Measurements from ENCODE around the gene MAP6D1. TPM values are rescaled to one million over a fixed set of nuclear protein-coding genes. Genes with fewer than 3 reads are reported as not detected.

The MAP6D1 gene
- total RNA-seq, 1 experiment from 2014 or later = 0.64 TPM

- DNase-seq (ENCODE audit: low read depth) = no peak
Observed at GRCh38 chr3:183823963-183824362, 1.4 kb downstream of the MAP6D1 start.

GRCh38 chr3:183822631-183823030 lies 2.7 kb downstream of the MAP6D1 start:
- no peak for DNase-seq (ENCODE audit: low read depth)

DNA sequence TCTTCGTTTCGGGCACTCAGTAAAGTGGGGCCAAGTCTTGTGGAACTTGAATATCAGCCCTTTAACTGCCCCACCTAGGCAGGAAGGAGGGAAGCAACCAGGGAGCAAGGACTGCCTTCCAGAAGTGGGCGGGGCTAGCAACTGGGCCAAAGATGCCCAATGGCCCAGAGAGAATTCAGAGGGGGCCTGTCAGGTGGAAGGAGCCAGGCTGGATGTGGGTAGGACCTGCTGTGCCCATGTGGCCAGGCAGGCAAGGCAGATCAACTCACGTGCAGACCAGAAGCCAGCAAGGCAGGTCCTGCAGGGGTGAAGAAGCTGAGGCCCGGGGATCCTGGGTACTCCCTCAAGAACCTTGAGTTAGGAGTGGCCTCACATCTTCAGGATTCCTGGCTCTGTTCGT lies 5.5 kb downstream of the MAP6D1 start:
- no peak for DNase-seq (ENCODE audit: low read depth)

DNA sequence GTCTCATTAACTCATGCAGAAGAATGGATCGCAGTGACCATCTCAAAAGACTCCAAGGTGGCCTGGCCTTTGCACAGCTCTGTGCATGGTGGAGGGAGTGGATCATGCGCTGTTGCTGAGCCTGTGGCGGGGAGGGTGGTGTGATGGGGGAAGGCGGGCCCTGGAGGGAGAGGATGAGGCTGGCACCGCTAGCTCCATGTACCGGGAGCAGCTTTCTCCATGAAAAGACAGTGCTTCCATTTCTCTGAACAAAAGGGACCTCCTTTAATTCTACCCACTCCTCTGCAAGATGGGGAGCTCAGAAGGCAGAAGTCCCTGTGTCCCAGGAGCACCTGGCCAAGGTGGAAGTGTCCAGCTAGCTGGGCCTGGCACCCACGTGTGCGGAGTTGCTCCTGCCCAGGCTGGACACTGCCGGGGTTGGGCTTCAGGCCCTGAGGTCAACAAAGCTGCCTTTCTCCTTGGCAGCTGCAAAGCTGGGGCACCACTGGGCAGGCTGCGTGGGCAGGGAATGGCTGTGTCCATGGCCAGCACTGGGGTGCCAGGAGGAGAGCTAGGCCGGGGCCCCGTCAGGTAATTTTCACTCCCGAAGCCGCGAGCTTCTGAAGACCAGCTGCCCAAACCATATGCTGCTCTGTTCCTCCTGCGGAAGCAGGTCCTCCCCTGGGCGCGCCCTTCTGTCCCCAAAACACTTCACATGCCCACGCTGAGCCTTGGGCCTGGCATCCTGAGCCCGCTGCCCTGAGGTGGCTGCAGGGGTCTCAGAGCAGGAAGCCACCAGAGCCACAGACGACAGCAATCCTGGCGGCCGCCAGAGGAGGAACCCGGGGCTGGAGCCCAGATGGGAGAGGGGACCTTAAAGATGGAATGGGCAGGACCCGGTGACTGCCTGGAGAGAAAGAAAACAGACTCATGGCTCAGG lies 6.4 kb downstream of the MAP6D1 start:
- no peak for DNase-seq (ENCODE audit: low read depth)

DNA sequence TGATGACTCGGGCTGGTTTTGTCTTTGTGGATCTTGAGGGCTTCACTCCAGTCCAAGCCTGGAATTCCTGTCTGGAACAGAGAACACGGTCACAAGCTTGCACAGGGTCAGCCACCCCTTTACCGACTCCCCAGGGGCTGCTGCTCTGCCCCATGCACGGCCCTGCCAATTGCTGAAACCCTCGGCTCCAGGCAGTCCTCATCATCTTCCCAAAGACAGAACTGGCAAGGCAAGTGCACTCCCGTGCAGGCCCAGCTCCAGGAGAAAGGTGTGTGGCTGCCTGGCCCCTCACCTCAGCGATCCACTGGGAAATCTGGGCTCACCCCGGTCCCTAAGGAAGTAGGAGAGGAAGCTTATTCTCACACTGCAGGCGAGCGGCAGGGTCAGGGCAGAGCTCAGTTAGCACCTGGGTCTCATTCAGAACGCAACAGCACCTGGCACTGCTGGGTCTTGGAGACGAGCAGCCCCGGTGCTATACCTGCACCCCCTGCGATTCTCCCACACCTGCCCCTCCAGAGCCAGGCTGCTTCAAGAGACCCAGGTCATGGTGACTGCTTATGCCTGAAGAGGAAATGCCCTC lies 7.2 kb downstream of the MAP6D1 start:
- DNase-seq (ENCODE audit: low read depth) = no peak

GRCh38 chr3:183817639-183818038 lies 7.7 kb downstream of the MAP6D1 start:
- DNase-seq (ENCODE audit: low read depth) = no peak

DNA sequence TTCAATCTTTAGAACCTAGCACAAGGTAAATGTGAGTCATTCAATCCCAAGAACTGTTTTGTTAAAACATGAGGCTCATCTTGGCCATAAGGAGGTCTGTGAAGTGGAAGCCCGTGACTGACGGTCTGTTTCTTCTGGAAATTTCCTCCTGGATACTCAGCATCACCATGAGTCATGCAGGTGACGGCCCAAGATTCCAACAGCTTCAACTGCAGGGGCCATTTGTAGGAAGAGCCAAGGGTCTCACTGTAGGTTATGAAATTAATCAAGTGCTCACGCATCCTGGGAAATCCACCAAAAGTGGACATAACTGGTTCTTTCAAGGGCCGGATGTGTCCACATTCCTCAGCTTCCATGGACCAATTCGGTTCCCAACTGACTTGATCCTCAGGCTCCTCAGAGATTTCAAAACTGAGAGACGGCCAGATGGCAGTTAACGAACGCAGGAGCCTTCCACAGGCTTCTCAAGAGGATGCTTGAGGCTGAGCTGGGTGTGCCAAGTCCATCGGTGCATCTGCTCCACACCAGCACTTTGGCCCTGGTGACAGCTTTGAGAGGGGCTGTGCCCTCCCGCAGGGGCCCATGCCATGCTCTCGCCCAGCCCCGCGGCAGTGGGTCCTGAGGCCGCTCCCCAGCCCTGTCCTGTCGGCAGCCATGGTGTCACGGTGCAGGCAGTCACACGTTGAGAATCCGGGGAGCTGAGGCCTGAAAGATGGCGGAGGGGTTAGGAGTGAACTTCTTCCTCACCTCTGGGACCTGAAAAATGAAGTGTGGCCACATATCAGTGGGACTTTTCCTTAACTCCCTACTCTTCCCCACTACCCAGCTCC lies 8.5 kb downstream of the MAP6D1 start:
- no peak for DNase-seq (ENCODE audit: low read depth)

DNA sequence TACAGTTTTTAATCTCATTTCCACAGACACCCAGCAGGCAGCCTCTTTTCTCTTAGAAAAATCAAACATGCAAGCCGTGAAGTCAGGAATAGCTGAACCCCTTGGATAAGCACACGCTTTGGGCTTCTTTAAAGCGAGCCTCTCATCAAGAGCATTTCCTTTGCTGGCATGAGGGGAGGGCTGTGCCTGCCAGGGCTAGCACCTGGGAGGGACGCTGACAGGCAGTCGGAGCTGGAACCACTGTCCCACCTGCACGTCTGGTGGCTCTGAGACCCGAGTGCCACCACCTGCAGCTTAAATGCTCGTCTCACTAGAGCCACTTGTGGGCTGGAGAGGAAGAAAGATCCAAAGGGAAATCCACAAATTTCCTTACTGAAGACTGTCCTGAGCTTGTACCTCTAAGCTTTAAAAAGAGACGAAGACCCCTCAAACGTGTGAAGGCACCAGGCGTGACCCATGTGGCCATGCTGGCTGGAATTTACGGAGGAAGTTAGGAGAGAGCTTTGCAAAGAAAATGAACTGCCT lies 9.4 kb downstream of the MAP6D1 start:
- DNase-seq (ENCODE audit: low read depth) = no peak

GRCh38 chr3:183815563-183815940 lies 9.8 kb downstream of the MAP6D1 start:
- no peak for DNase-seq (ENCODE audit: low read depth)

DNA sequence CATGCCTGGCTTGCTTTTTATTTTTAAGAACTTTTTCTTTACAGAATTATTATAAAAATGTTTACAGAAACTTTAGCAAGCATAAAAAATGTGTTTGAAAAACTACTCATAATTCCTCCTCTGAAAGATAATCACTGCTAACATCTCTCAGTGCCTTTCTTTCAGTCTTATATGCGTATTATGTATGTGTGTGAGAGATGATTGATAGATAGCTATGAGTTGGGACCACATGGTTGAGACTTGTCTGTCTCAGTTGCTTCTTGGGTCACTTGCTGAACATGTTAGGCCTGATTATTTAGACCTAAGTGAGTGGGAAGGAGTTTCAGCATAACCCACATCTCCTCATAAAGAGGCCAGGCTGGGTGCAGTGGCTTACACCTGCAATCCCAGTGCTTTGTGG lies 11.1 kb downstream of the MAP6D1 start:
- no peak for DNase-seq (ENCODE audit: low read depth)

- DNase-seq (ENCODE audit: low read depth) = no peak
Observed at GRCh38 chr3:183812761-183813445, 12.5 kb downstream of the MAP6D1 start.

- no peak for DNase-seq (ENCODE audit: low read depth)
Observed at GRCh38 chr3:183811638-183812037, 13.7 kb downstream of the MAP6D1 start.

DNA sequence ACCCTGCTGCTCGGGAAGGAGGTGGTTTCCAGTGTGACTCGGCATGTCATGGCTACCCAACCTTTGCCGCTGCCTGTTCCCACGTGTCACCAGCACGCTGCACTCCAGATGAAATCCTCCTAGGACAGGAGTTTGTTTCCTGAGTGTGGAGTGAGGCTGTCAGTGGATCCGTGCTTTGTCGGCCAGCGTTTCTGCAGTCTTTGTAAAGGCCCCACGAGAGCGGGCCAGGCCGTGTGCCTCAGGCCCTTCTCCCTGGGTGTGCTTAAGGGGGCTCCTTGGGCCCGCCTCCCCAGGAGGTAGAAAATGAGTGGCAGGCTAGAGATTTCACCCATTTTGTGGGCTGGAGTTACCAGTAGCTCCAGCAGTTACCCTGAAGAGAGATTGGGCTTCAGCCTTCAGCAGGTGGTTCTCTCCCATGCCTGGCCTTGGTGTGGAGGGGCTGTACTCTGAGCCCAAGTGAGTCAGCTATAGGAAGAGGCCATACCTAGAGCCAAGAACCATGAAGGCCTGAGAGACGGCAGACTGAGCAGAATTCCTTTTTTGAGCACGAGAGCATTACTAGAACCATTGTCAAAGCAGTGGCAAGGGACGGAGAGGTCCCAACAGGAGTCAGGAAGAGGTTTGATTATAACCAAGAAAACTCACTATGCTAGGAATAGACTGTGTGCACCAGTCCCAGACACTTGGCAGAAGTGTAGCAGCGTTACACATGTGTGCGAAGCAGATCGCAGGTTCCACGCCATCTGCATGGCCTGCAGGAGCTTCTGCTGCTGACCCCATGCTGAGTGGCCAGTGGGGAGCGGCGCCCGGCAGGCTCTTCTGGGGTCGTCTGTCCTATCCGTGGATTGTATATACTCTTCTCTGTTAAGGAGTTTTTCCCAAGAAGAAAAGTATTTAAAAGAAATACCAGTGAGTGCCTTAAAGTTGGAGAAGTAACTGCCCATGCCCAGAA lies 14.5 kb downstream of the MAP6D1 start:
- DNase-seq (ENCODE audit: low read depth) = no peak

- DNase-seq (ENCODE audit: low read depth) = no peak
Observed at GRCh38 chr3:183809270-183809669, 16.1 kb downstream of the MAP6D1 start.

DNA sequence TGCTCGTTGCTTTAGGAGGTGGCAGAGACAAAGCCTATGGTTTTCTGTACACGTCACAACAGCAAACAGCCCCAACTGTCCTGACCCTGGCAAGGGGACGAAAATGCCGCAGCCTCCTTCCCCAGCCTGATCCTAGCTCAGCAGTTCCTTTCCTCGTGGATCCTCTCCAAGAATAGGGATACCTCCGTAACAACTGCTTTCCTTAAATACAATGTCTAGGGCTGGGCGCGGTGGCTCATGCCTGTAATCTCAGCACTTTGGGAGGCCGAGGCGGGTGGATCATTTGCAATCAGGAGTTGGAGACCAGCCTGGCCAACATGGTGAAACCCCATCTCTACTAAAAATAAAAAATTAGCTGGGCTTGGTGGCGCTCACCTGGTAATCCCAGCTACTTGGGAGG lies 17.0 kb downstream of the MAP6D1 start:
- no peak for DNase-seq (ENCODE audit: low read depth)

DNA sequence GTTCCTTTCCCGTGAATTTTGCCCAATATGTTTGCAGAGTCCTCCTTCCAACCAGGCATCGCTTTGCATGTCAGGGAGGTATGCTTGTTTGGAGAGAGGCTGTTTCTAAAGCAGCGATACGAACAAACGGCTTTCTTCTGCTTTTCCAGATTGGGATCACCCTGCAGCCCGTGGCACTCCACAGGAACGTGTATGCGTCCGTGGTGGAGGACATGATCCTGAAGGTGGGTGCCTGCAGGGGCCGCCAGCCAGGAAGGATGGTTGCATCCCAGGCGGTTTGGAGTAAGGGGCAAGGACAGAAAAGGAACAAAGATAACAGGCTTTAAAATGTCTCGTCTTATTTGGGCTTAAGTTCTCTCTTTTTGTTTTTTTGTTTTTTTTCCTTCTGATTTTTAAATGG lies 17.5 kb downstream of the MAP6D1 start:
- DNase-seq (ENCODE audit: low read depth) = no peak

GRCh38 chr3:183807209-183807728 lies 18.1 kb downstream of the MAP6D1 start:
- no peak for DNase-seq (ENCODE audit: low read depth)

GRCh38 chr3:183802989-183803388 lies 22.4 kb downstream of the MAP6D1 start:
- DNase-seq (ENCODE audit: low read depth) = no peak

DNA sequence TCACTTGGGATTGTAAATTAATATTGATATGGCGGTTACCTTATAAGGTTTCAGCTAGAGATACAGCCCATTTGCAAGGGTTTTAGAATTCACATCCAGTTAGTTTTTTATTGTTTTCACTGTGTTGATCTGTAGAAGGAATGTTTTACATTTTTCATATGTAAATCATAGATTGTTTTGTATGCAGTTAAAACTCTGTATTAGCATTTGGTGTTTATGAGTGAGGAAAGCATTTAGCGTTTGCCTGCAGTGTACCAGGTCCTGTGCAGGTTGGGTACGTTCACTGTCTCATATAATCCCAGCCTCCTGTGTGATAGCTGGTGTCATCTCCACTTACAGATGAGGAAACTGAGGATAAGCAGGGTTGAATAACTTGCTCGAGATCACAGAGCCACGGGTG lies 23.8 kb downstream of the MAP6D1 start:
- DNase-seq (ENCODE audit: low read depth) = no peak

DNA sequence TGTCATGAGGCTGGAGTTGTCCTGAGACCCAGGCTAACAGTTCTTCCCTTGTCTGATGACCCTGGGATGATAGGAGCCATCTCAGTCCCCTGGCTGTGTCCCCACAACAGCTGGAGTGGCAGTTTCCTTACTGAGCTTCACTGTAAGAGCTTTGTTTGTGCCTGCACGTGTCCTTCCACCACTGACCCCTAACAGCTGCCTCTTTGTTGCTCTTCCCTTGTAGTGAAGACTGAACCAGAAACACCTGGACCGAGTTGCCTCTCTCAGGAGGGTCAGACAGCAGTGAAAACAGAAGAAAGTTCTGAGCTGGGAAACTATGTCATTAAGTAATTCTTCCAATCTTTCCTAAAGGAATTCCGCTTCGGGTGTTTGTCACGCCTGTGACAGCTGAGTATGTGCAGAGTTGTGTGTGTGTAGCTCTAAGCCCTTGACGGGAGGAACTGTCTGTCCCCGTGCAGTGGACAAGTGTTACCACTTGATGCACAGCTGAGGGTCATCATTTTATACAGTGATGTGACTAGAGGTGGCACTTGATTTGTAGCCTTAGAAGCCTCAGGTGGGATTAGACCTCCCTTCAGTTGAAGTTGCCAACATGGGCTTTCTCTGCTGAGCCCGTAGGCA lies 25.0 kb downstream of the MAP6D1 start:
- DNase-seq (ENCODE audit: low read depth) = no peak
